ENCODE results near the gene SLC28A1. TPM values are rescaled to one million over a fixed set of nuclear protein-coding genes. Genes with fewer than 3 reads are reported as not detected.

The SLC28A1 gene
- total RNA-seq, 1 experiment from 2014 or later: not detected

DNA sequence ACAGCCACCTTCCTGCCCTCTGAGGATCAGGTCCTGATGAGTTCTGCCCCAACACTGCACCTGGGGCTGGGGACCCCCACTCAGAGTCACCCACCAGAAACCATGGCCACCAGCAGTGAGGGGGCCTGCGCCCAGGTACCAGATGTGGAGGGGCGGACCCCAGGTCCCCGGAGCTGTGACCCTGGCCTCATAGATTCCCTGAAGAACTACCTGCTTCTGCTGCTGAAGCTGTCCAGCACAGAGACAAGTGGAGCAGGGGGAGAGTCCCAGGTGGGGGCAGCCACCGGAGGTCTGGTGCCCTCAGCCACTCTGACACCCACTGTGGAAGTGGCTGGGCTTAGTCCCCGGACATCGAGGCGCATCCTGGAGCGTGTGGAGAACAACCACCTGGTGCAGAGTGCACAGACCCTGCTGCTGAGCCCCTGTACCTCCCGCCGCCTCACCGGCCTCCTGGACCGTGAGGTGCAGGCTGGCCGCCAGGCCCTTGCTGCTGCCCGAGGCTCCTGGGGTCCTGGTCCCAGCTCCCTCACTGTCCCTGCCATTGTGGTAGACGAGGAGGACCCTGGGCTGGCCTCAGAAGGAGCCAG is 27.0 kb upstream of the SLC28A1 start:
- Histone ChIP-seq H3K27me3 (no peaks in the 10 kb centered on the region), H3K4me3 (no peak overlapping the region), H3K9me3 (no peaks in the 10 kb centered on the region), H3K36me3 (no peaks in the 10 kb centered on the region)
- no peak for DNase-seq

DNA sequence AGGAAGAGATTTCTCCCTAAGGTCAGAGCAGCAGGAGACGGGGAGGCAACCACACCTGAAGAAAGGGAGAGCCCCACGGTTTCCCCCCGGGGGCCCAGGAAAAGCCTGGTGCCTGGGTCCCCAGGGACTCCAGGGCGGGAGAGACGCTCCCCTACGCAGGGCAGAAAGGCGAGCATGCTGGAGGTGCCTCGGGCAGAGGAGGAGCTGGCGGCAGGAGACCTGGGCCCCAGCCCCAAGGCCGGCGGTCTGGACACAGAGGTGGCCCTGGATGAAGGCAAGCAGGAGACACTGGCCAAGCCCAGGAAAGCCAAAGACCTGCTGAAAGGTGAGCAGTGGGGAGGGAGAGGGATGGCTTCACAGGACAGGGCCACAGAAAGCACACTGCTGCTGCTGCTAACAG is 26.2 kb upstream of the SLC28A1 start:
- no peaks in the 10 kb centered on the region for H3K36me3 ChIP-seq
- no peak overlapping the region for H3K4me3 ChIP-seq
- DNase-seq: no peak
- no peaks in the 10 kb centered on the region for H3K9me3 ChIP-seq
- H3K27me3 ChIP-seq: no peaks in the 10 kb centered on the region

DNA sequence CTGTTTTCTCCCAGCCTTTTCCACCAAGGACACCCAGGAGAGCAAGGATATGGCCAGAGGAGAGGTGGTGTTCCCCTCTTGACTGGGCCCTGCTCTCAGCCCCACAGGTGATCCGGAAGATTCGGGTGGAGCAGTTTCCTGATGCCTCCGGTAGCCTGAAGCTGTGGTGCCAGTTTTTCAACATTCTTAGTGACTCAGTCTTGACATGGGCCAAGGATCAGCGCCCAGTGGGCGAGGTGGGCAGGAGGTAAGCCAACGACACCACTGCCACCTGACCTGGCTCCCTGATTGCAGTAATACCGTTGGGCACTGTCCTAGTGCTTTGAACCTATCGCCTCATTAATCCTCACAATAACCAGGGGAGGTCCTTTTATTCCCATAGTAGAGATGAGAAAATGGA is 25.3 kb upstream of the SLC28A1 start:
- Histone ChIP-seq H3K27me3 (no peaks in the 10 kb centered on the region), H3K36me3 (no peaks in the 10 kb centered on the region), H3K4me3 (no peak overlapping the region), H3K9me3 (no peaks in the 10 kb centered on the region)
- no peak for DNase-seq

DNA sequence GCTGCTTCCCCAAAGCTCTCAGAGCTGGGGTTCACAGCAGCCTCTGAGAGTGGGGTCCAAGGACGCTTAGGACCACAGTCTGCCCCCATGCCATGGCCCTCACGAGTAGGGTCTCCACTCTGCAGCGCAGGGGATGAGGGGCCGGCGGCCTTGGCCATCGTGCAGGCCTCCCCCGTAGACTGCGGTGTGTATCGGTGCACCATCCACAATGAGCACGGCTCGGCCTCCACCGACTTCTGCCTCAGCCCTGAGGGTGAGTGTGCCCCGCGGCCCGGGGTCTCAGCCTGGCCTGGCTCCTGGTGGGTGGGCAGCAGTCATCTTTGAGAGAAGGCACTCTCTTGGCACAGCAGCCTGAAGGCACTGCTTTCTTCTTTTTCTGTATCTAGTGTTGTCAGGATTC is 24.8 kb upstream of the SLC28A1 start:
- no peak for DNase-seq
- no peaks in the 10 kb centered on the region for H3K36me3 ChIP-seq
- H3K4me3 ChIP-seq: no peak overlapping the region
- no peaks in the 10 kb centered on the region for H3K9me3 ChIP-seq
- H3K27me3 ChIP-seq: no peaks in the 10 kb centered on the region

DNA sequence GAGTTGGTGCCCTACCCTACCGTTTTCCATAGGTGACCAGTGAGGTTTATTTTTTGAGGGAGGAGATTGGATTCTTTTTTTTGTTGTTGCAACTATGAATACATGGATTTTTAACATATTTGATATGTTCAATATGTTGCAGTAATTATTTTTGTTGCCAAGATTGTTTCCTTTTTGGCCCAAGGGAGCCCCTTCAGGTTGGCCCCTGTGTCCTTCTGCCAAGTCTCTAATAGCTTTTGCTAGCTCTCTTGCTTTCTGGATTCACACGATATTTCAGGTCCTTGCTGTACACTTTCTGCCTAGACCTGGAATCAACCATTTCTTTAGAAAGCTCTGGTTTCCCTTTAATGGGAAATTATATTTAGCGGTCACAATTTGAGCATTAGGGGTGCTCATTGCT is 22.7 kb upstream of the SLC28A1 start:
- Histone ChIP-seq H3K9me3 (no peaks in the 10 kb centered on the region), H3K27me3 (no peaks in the 10 kb centered on the region), H3K4me3 (no peak overlapping the region), H3K36me3 (no peaks in the 10 kb centered on the region)
- no peak for DNase-seq

DNA sequence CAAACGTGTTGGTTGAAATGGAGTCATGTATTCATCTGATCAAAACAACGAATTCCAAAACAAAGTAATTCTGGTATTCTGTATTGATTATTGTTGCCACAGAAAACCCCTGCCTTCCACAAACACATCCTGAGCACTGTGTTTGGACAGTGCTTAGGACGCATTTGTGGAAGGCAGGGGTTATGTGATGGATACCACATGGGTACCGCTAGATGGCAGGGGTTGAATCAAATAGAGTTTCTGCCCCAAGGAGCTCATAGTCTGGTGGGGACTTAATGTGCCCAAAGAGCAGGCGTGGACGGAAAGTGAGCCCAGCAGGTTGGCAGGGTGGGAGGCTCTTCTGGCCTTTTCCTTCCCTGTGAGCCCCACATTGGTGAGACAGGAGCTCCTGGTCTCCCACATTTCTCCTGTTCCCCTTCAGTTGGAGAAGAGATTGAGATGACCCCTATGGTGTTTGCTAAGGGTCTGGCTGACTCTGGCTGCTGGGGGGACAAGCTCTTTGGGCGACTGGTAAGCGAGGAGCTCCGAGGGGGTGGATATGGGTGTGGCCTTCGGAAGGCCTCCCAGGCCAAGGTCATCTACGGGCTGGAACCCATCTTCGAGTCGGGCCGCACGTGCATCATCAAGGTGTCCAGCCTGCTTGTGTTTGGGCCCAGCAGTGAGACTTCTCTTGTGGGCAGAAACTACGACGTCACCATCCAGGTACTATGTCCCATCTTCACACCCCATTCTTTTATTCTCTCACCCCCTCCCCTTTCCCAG is 22.1 kb upstream of the SLC28A1 start:
- Histone ChIP-seq H3K9me3 (no peaks in the 10 kb centered on the region), H3K36me3 (no peaks in the 10 kb centered on the region), H3K27me3 (no peaks in the 10 kb centered on the region), H3K4me3 (no peak overlapping the region)
- DNase-seq: no peak

GRCh38 chr15:84863565-84864443 is 20.7 kb upstream of the SLC28A1 start:
- H3K4me3 ChIP-seq: no peak overlapping the region
- H3K9me3 ChIP-seq: no peaks in the 10 kb centered on the region
- H3K27me3 ChIP-seq: no peaks in the 10 kb centered on the region
- H3K36me3 ChIP-seq: no peaks in the 10 kb centered on the region
- no peak for DNase-seq

- Histone ChIP-seq H3K36me3 (no peaks in the 10 kb centered on the region), H3K27me3 (no peaks in the 10 kb centered on the region), H3K9me3 (no peaks in the 10 kb centered on the region), H3K4me3 (no peak overlapping the region)
- DNase-seq: no peak
These were observed 20.0 kb upstream of the SLC28A1 start for GRCh38 chr15:84864444-84864795.

DNA sequence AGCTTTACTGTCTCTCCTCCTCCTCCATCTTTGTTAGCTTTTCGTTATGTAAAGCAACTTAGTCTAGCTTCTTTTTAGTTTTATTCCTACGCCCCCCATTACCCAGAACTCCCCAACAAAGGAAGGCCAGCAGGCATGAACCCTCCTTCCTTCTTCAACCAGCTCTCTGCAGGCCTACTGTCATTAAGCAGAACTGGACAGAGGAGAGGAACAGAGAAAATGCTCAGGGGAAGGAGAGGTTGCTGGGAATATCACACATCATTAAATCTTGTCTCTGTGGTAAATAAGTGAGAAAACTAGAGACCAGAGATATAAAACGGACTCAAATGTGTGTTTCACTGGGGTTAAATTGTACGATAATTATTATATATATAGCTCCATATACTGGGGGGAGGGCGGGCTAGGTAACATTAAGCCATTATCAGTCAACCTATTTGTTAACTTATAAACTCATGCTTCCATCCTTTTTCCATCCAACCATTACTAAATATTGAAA is 19.3 kb upstream of the SLC28A1 start:
- Histone ChIP-seq H3K27me3 (no peaks in the 10 kb centered on the region), H3K36me3 (no peaks in the 10 kb centered on the region), H3K4me3 (no peak overlapping the region), H3K9me3 (no peaks in the 10 kb centered on the region)
- DNase-seq: no peak

GRCh38 chr15:84868037-84868880 is 16.2 kb upstream of the SLC28A1 start:
- Histone ChIP-seq H3K36me3 (no peaks in the 10 kb centered on the region), H3K9me3 (no peaks in the 10 kb centered on the region), H3K27me3 (no peaks in the 10 kb centered on the region), H3K4me3 (no peak overlapping the region)
- DNase-seq: no peak

DNA sequence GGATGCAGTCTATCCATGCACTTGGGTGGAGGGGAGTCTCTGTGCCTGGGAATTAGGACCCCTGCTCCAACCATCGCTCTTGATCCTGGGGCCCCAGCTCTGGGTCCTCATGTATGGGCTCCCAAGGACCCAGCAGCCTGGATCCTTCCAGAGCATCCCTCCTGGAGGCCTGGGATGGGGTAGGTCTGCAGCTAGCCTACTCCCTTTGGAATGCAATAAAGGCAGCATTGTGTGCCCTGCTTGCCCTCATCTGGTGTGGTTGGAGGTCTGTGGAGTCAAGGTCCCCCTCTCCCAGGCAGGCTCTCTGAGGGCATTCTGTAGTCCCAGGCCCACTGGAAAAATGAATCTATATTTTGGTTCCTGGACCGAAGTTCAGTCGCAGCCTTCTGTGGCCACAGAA is 15.0 kb upstream of the SLC28A1 start:
- Histone ChIP-seq H3K9me3 (no peaks in the 10 kb centered on the region), H3K4me3 (no peak overlapping the region), H3K27me3 (no peaks in the 10 kb centered on the region), H3K36me3 (no peaks in the 10 kb centered on the region)
- no peak for DNase-seq

- DNase-seq: no peak
- no peaks in the 10 kb centered on the region for H3K27me3 ChIP-seq
- H3K36me3 ChIP-seq: no peaks in the 10 kb centered on the region
- H3K9me3 ChIP-seq: no peaks in the 10 kb centered on the region
- H3K4me3 ChIP-seq: no peak overlapping the region
These were observed 13.0 kb upstream of the SLC28A1 start for GRCh38 chr15:84871428-84871985.

DNA sequence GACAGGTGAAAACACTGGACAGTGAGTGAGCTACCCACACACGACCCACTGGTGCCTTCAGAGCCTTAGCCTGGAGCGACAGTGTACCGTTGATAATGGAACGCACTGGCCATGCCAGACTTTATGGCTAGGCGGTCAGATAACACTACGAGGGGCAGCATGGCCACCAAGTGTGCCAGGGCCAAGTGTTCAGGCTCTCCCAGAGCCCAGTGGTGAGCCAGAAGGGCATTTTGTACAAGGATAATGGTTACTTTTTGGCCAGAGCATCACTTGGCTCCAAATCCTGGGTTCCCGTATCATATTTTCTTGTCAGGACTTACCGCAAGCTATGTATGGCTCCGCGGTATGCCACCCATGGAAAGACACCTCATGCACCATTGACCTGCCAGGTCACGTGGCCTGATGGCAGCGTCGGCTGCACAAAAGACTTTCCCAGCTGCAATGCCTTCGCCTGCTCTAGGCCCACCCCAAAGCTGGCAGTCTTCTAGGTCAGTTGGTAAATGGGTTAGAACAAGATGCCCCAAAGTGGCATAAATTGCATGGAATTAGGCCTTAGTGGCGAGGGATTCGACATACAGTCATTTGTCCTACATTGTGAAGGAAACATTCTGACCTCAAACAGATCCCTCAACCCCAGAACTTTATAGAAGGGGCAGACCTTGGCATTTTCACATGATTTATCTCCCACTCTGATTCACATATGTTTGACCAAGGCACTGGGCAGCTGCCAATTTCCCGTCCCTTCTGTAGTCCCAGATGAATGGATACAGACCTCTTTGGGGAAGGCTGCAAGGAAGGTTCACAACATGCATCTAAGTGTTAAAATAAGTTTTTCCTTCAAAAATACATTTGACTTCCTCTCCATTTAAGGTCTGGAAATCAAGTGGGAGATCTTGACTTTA is 12.2 kb upstream of the SLC28A1 start:
- Histone ChIP-seq H3K27me3 (no peaks in the 10 kb centered on the region), H3K4me3 (no peak overlapping the region), H3K36me3 (no peaks in the 10 kb centered on the region), H3K9me3 (no peaks in the 10 kb centered on the region)
- DNase-seq: no peak

- no peak overlapping the region for H3K4me3 ChIP-seq
- no peaks in the 10 kb centered on the region for H3K27me3 ChIP-seq
- no peaks in the 10 kb centered on the region for H3K36me3 ChIP-seq
- DNase-seq: no peak
- no peaks in the 10 kb centered on the region for H3K9me3 ChIP-seq
These were observed 10.5 kb upstream of the SLC28A1 start for GRCh38 chr15:84873997-84874396.

GRCh38 chr15:84874981-84875699 is 9.3 kb upstream of the SLC28A1 start:
- H3K4me3 ChIP-seq: no peak overlapping the region
- no peaks in the 10 kb centered on the region for H3K36me3 ChIP-seq
- H3K27me3 ChIP-seq: no peaks in the 10 kb centered on the region
- H3K9me3 ChIP-seq: no peaks in the 10 kb centered on the region
- DNase-seq: no peak

Data from MG63 (cell line).